Activated T-helper 1 cell treated with anti-CD3 and anti-CD28 coated beads, Interleukin-12 subunit alpha, Interleukin-12 subunit beta, Interleukin-2, Interleukin-4 antibody, amounts not matched to agents 30 ng/mL and 10 ng/mL and 1 ng/mL, durations not matched to agents 14 hours and 24 hours and 36 hours (primary cell): ENCODE results near the gene BCL11B. TPM values are rescaled to one million over a fixed set of nuclear protein-coding genes. Genes with fewer than 3 reads are reported as not detected.

ENCODE experiments used
- DNase-seq: peaks from one replicate; pipeline ENCODE4 v3.0.0; 2021; ENCODE audit warnings: low spot score
- H3K27ac Mint-ChIP-seq: one replicate; pipeline ENCODE4 v1.8.0; 2021; ENCODE audit warnings: mild to moderate bottlenecking, mixed read lengths
- H3K27me3 Mint-ChIP-seq: one replicate; pipeline ENCODE4 v1.8.0; 2022; ENCODE audit warnings: mild to moderate bottlenecking, moderate library complexity, mixed read lengths; ENCODE audit not compliant: insufficient read depth
- H3K36me3 Mint-ChIP-seq: one replicate; pipeline ENCODE4 v1.8.0; 2021; ENCODE audit warnings: low read depth, mixed read lengths
- H3K4me1 Mint-ChIP-seq: one replicate; pipeline ENCODE4 v1.8.0; 2021; ENCODE audit warnings: low read depth, mixed read lengths
- H3K4me3 Mint-ChIP-seq: one replicate; pipeline ENCODE4 v1.8.0; 2021; ENCODE audit warnings: mild to moderate bottlenecking, moderate library complexity, mixed read lengths
- H3K9me3 Mint-ChIP-seq: one replicate; pipeline ENCODE4 v1.8.0; 2021; ENCODE audit warnings: mixed read lengths
- intact Hi-C: fragments of 100-400 bp; cut with micrococcal nuclease; formaldehyde crosslinking; loops from one replicate; pipeline ENCODE4 v1.15.1; 2024
- total RNA-seq: library from RNA; stranded (reverse); gene quantifications from 2 replicates; pipeline ENCODE4 v1.2.3, GENCODE V29; 2022

Gene BCL11B
- total RNA-seq: 43.5 and 45.4 TPM in 2 replicates

DNA sequence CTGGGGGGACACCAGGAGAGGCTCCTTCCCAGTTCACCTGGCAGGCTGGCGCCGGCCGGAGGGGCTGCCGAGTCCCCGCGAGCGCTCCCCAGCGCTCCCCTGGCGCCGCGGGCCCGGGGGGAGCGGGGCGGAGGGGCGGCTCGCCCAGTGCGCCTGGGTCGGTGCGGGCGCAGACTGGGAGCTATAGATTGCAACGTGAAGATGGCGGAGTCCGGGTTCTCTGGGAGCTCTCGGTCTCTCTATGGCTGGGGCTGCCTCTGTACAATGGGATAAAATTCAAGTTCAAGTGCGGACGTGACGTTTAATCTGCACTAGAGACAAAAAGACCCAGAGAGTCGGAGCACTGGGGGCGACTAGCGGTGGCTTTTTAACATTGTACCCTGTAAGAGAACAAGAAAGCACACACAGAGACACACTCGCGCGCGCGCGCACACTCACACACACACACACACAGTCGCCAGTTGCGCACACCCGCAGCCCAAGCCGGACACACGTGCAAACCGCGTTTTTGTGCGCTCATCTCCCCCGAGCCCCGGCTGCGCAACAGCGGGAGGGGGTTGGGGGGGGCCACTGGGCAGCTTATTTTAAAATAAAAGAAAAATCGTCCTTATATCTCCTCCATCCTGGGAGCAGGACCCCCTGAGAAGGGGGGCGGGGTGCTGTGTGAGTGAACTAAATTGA lies at the start of gene BCL11B:
BCL11B (minus strand) TSS at position 247 of the 681 bp plus-strand sequence. CDS start 979 bp downstream, outside the sequence.
- Mint-ChIP-seq H3K4me3 (peak within 1 kb of the TSS; percentile 93), H3K4me1 (peaks cover 38% of the 10 kb centered on the region), H3K27ac (peak within 1 kb of the TSS; percentile 93), H3K27me3 (peaks cover 8% of the 10 kb centered on the region), H3K36me3 (peaks cover 12% of the 10 kb centered on the region), H3K9me3 (no peaks in the 10 kb centered on the region)
- intact Hi-C loops: loop anchor here (1.0 to 5.0 kb wide), 12 partner anchors 10 to 1965 kb away; partner anchors contain the start of genes CCDC85C, CCNK and SETD3
- DNase-seq: peak; percentile 84

DNA sequence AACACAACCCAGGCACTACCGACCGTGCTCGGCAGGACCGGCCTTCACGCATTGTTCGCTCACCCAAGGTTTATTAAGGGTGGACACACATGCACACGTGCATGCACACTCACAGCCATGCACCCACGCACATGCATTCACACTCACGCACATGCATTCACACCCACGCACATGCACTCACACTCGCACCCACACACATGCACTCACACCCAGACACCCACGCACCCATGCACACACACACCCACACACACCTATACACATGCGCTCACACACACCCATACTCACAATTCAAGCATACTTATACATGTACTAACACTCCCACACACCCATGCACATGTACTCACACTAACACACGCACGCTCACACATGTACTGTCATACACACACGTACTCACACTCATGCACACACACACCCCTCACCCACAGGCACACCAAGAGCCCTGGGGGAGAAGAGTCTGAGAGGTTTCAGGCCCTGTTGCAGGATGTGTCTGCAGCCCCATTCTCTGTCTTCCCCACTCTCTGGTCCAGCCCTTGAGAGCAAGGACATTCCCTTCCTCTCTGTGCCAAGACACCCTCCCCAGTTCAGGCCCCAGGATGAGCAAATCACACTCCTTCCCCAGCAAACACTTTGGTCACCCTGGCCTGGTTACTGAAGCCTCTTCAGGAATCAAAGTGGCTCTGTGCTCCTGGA lies 49.4 kb upstream of the BCL11B start:
- Mint-ChIP-seq H3K4me1 (peaks cover 17% of the 10 kb centered on the region), H3K9me3 (no peaks in the 10 kb centered on the region), H3K4me3 (no peak overlapping the region), H3K27me3 (peaks cover 2% of the 10 kb centered on the region), H3K27ac (peak overlapping the region; percentile 1), H3K36me3 (no peaks in the 10 kb centered on the region)
- no peak for DNase-seq
- intact Hi-C loops: no loop called here

DNA sequence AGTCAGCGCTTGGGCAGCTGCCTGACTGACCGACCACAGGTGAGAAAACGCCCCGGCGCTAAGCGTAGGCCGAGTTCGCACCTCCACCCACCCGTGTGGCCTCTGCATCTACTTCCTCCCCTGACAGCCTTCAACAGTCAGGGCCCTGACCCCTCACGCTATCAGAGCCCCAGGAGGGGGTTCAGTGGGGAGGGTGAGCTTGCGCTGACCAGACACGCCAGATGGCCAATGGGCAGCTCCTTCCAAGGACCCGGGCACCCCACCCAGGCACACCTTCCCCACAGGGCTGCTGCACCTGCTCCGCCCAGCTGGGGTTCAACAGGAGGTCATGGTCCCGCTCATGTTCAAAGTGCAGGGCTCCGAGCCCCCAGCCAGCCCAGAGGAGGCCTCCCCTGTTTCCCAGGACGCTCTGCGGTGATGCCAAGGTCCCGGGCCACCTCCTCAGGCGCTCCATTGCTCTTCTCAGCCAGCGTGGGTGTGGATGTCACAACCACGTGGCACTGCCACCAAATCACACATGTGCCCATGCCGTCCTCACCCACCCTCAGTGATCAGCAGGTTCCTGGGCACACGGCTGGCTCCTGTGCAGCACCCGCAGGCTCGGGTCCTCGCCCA lies 48.7 kb upstream of the BCL11B start:
- no peak overlapping the region for H3K4me3 Mint-ChIP-seq
- H3K4me1 Mint-ChIP-seq: peaks cover 17% of the 10 kb centered on the region
- H3K9me3 Mint-ChIP-seq: no peaks in the 10 kb centered on the region
- intact Hi-C loops: loop anchor here (1.0 kb wide), 1 partner anchor 95 kb away; no protein-coding TSS in a partner anchor
- no peaks in the 10 kb centered on the region for H3K27me3 Mint-ChIP-seq
- DNase-seq: no peak
- no peak overlapping the region for H3K27ac Mint-ChIP-seq
- H3K36me3 Mint-ChIP-seq: no peaks in the 10 kb centered on the region

DNA sequence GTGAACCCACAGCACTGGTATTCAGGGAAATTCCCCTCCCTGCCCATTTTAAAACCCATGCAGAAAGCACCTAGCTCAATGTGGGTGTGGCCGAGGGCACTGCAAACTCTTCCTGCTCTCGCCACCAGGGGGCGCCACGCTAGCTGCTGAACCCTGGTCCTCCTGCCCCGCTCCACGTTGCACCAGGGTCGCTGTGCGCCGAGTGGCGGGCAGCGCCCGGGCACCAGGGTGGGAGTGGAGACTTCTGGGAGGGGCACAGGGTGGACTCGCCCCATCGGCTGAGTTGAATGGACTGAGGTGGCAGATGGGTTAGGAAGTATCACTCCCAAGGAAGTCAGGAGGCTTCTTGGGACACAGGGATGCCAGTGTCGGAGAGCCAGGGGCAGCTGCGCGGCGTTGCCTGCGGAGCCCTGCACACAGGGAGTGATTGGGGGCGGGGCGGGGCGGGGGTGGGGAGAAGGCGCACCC lies 48.1 kb upstream of the BCL11B start:
- peak; percentile 69 for DNase-seq
- no peaks in the 10 kb centered on the region for H3K9me3 Mint-ChIP-seq
- no peaks in the 10 kb centered on the region for H3K27me3 Mint-ChIP-seq
- H3K27ac Mint-ChIP-seq: no peak overlapping the region
- intact Hi-C loops: loop anchor here (1.0 kb wide), 1 partner anchor 95 kb away; no protein-coding TSS in a partner anchor
- H3K4me3 Mint-ChIP-seq: no peak overlapping the region
- H3K4me1 Mint-ChIP-seq: peaks cover 17% of the 10 kb centered on the region
- H3K36me3 Mint-ChIP-seq: no peaks in the 10 kb centered on the region

DNA sequence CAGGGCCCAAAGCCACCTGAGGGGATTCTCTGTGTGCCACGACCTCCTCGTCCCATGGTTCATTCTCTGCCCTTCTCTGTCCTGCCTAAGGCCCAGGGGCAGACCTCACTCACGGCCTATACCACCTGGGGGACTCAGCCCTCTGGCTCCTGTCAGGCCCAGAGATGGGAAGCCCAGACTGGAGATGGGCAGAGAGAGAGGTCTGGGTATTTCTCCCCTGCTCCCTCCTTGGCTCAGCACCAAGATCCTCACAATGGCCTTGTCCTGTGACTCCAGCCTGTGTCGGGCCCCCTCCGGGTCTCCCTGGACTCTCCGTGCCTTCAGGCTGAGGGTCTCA lies 46.9 kb upstream of the BCL11B start:
- Mint-ChIP-seq H3K36me3 (no peaks in the 10 kb centered on the region), H3K27ac (no peak overlapping the region), H3K27me3 (no peaks in the 10 kb centered on the region), H3K9me3 (no peaks in the 10 kb centered on the region), H3K4me1 (peaks cover 17% of the 10 kb centered on the region), H3K4me3 (no peak overlapping the region)
- intact Hi-C loops: no loop called here
- DNase-seq: no peak

DNA sequence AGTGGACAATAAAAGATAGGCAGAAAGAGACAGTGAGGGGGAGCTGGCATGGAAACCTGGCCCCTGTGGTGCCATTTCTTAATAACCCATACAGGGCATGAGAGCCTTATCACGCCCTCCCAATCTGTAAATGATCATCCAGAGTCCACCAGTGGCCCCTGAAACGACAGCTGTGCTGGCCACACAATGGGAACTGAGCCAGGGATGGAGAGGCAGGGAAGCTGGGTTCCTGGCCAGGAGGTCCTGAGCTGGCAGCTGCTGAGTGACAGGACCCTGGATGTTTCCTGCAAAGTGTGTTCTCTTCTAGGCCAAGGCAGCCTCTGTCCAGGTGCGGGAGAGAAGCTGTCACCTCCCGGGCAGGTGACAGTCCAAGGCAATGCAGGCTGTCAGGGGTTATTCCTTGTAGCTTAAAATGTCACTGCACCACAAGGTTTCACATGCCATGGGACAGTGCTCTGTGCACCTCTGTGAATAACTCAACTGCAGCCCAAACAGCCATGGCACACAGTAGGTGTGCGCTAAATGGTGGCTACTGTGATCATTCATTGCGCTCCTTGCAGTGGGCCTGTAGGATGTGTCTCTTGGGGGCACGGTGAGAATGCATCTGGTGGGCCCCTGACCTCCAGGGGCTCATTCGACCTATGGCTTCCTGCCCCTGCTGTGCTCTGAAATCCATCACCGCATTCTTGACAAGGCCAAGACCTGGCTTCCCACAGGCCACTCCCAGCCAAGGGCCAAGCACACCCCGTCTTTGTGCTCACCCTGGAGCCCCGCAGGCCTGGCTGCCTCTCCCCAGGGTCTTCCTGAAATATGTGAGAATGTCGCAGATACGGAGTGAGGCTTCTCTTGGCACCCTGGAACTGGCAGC lies 46.3 kb upstream of the BCL11B start:
- intact Hi-C loops: no loop called here
- Mint-ChIP-seq H3K9me3 (no peaks in the 10 kb centered on the region), H3K4me3 (no peak overlapping the region), H3K27ac (no peak overlapping the region), H3K4me1 (peaks cover 17% of the 10 kb centered on the region), H3K27me3 (peaks cover 2% of the 10 kb centered on the region), H3K36me3 (no peaks in the 10 kb centered on the region)
- DNase-seq: no peak

DNA sequence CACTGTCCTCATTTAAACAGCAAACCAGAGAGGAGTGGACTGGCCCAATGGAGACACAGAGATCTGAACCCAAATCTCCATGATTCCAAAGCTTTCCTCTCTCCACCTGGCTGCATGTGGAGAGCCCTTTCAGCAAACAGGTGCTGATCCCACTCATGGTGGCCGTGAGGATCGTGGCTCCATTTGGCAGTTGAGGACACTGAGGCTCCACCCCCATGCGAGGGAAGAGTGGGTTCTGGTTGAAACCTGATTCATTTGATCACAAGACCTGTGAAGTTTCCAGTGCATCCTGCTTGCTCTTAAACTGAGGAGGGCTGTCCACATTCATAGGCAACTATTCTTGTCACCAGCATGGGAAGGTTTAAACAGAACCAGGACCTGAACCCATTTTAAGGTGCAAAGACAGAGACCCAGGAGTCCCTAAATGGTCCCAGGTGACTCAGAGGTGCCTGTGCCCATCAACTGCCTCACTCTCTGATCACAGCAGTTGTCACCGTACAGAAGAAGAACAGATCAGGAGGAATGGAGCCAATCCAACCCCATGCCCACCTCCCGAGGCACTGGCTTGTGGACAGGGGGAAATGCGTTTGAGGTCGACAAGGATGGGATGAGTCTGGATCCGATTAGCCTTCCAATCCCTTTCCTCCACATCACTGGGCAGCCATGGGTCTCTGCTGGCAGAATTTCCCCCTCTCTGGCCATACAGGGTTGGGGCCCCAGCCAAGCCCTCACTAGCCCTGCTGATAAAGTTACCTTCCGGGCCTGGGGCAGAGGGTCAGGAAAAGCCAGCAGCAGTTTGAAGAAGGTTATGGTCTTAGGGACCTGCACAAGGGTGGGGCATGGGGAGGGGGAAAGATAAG lies 45.5 kb upstream of the BCL11B start:
- Mint-ChIP-seq H3K4me1 (peaks cover 17% of the 10 kb centered on the region), H3K36me3 (no peaks in the 10 kb centered on the region)
- DNase-seq: no peak

DNA sequence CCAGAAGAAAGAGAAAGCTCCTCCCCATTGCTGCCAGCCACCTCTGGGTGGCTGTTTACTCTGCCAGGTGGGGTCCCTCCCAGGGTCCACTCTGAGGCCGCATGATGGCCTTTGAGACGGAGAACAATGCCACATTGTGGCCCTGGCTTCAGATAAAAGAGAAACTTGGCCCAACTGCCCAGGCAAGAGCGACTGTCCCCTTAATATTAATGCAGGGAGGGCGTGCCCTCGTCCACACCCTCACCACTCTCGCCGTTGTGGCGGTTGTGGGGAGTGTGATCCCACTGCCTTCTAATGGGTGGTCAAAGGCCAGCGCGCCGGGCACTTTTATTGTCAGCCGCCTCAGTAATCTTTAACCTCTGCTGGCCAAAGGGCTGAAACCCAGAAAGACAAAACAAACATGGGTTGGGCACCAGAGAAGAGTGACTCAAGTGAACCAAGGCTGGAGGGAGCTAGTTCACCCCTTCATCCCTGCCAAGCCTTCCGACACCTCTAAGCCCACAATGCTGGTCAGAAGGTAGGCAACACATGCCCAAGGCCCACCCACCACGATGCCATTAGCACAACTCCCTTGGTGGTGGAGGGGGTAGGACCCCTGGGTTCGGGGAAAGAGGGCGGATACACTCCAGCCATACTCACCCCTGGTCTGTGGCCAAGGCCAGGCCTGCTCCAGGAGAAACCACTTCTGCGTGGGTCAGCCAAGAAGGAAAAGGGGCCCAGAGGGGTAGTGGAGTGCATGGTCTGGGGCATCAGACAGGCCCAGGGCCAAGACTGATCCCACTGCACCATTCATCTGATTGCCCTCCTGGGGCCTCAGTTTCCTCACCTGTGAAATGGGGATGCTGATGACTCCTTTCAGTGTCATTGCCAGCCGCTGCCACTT lies 44.5 kb upstream of the BCL11B start:
- Mint-ChIP-seq H3K27me3 (peaks cover 2% of the 10 kb centered on the region), H3K4me1 (peaks cover 12% of the 10 kb centered on the region), H3K36me3 (no peaks in the 10 kb centered on the region), H3K9me3 (no peaks in the 10 kb centered on the region), H3K27ac (no peak overlapping the region), H3K4me3 (no peak overlapping the region)
- no peak for DNase-seq
- intact Hi-C loops: no loop called here

More for the DNA sequence above, 45.5 kb upstream of the BCL11B start:
- peaks cover 2% of the 10 kb centered on the region for H3K27me3 Mint-ChIP-seq
- intact Hi-C loops: no loop called here
- no peak overlapping the region for H3K27ac Mint-ChIP-seq
- H3K4me3 Mint-ChIP-seq: no peak overlapping the region
- H3K9me3 Mint-ChIP-seq: no peaks in the 10 kb centered on the region

DNA sequence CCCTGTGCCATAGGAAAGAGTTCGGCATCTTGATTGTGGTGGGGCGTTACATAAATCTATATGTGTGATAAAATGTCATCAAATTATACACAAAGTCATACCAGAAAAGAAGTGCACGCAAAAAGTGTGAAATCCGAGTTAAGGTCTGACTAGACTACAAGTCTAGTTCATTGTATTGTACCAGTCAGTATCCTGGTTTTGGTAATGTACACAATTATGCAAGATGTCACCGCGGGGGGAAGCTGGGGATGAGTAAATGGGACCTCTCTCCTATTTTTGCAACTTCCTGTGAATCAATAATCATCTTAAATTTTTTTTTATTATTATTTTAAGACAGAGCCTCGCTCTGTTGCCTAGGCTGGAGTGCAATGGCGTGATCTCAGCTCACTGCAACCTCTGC lies 43.2 kb upstream of the BCL11B start:
- Mint-ChIP-seq H3K27me3 (peaks cover 4% of the 10 kb centered on the region), H3K9me3 (no peaks in the 10 kb centered on the region), H3K4me1 (peaks cover 6% of the 10 kb centered on the region), H3K36me3 (no peaks in the 10 kb centered on the region), H3K4me3 (no peak overlapping the region), H3K27ac (no peak overlapping the region)
- no peak for DNase-seq
- intact Hi-C loops: no loop called here

DNA sequence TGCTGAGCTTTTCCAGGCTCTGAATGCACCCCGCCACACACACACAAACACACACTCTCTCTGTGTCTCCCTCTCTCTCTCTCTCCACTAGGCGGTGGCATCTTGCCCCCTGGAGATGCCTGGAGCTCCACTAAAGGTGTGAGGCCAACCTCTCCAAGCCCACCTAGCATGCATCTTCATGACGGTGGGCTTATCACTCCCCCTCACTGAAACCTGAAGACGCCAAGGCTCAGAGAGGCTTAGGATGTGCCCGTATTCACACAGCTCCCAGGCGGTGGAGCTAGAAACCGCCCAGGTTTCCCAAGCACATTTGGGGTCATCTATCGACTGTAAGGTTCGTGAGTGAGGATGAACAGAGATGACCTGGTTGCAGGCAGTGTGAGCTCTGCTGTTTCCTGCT lies 42.6 kb upstream of the BCL11B start:
- peaks cover 2% of the 10 kb centered on the region for H3K4me1 Mint-ChIP-seq
- intact Hi-C loops: no loop called here
- DNase-seq: no peak
- H3K27me3 Mint-ChIP-seq: peaks cover 6% of the 10 kb centered on the region
- H3K27ac Mint-ChIP-seq: no peak overlapping the region
- H3K9me3 Mint-ChIP-seq: no peaks in the 10 kb centered on the region
- no peaks in the 10 kb centered on the region for H3K36me3 Mint-ChIP-seq
- H3K4me3 Mint-ChIP-seq: no peak overlapping the region

DNA sequence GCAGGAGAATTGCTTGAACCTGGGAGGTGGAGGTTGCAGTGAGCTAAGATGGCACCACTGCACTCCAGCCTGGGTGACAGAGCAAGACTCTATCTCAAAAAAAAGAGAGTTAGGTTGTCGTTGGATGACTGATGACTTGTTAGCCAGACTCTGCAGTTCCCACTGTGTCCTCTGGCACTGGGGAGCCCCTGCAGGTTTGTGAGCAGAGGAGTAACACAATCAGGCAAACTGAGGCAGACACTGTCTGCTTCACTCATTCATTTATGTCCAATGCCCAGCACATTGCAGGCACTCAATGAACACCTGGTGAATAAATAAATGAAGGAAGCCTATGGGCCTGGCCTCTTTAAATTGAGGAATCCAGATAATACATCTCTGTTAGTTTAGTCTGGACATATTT lies 41.2 kb upstream of the BCL11B start:
- Mint-ChIP-seq H3K4me1 (no peaks in the 10 kb centered on the region), H3K9me3 (no peaks in the 10 kb centered on the region), H3K27ac (no peak overlapping the region), H3K4me3 (no peak overlapping the region), H3K27me3 (peaks cover 13% of the 10 kb centered on the region), H3K36me3 (no peaks in the 10 kb centered on the region)
- intact Hi-C loops: no loop called here
- DNase-seq: no peak
